Brain pericyte (primary cell): ENCODE data around the gene JAGN1.
"Not testable (repeated sequence)": the region's sequence is repeated elsewhere in the genome, so short reads cannot be mapped to it uniquely, and the experiment has no call there.

Source experiments
- DNase-seq: peaks from one replicate; pipeline ENCODE4 v3.0.0-alpha.2; 2012; ENCODE audit warnings: low read depth, low spot score

JAGN1 gene

DNA sequence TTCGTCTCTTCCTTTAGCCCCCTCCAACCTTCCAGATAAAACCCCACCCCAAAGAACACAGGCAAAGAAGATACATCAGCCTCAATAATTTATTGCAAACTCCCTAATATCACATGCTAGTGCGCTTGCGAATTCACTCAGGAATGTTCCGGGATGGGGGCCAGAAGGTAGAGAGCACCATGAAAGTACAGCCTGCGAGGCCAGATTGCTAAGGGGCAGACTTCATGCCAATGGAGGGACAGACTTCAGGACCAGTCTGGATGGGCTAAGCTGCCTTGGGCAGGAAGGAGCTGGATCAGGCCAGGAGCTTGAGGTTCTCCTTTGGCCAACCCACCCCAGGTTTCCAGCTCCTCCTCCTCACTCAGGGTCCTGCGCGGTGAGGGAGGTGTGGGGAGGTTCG is 23.8 kb upstream of the JAGN1 start:
- DNase-seq: no peak

DNA sequence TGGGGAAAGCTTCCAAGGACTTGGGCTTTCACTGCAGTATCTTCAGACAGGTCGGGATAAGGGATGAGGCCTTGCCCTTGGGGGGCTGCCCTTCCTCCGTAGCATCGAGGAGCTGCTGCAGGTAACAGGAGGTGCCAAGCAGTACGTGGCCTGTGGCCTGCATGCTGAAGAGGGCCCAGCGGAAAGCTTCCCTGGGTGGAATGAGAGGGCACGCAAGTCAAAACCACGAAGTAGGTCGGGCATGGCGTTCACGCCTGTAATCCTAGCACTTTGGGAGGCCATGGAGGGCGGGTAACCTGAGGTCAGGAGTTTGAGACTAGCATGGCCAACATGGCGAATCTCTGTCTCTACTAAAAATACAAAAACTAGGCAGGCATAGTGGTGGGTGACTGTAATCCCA is 23.3 kb upstream of the JAGN1 start:
- DNase-seq: no peak

DNA sequence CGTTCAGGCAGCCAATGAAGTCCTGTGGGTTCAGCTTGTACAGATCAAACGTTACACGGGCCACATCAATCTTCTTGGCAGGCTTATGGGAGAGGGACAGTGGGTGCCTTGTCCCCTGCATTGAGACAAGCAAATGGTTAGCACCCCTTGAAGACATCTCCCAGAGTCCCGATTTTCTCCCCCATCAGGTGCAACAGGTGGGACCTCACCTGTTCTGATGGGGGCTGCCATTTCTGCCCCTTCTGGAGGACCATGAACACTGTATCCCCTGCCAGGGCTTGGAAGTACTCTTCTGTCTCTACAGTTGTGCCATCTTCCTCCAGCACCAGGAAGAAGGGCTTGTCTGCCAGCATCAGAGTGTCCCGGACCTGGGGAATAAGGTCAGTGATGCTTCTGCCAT is 20.5 kb upstream of the JAGN1 start:
- DNase-seq: no peak

DNA sequence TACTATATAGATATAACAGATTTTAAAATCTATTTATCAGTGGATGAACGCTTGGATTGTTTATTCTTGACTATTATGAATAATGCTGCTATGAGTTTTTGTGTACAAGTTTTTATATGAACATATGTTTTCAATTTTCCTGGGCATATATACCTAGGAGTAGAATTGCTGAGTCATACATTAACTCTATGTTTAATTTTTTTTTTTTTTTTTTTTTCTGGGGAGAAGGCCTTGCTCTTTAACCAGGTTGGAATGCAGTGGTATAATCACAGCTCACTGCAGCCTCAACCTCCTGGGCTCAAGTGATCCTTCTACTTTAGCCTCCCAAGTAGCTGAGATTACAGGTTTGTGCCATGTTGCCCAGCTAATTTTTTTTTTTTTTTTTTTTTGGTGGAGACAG is 19.4 kb upstream of the JAGN1 start:
- no peak for DNase-seq

DNA sequence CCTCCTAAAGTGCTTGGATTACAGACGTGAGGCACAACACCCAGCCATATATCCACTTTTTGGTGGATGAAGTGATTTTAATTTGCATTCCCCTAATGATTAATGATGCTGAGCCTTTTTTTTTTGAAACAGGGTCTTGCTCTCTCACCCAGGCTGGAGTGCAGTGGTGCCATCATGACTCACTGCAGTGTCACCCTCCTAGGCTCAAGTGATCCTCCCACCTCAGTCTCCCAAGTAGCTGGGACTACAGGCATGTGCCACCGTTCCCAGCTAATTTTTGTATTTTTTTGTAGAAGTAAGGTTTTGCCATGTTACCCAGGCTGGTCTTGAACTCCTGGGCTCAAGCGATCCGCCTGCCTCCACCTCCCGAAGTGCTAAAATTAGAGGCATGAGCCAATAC is 18.3 kb upstream of the JAGN1 start:
- DNase-seq: not testable (repeated sequence)

DNA sequence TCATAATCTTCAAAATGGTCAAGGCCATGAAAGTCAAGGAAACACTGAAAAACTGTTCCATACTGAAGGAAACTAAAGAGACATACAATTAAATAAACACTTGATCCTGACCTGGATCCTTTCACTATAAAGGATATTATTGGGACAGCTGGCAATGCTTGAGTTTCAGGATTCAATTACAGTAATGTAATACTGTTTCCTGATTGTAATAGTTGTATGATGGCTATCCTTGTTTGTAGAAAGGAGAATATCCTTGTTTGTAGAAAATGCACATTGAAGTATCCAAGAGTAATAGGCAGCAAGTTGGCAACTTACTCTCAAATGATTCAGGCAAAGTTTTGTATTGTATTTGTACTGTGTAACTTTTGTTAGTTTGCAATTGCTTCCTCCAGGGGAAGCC is 15.0 kb upstream of the JAGN1 start:
- no peak for DNase-seq

DNA sequence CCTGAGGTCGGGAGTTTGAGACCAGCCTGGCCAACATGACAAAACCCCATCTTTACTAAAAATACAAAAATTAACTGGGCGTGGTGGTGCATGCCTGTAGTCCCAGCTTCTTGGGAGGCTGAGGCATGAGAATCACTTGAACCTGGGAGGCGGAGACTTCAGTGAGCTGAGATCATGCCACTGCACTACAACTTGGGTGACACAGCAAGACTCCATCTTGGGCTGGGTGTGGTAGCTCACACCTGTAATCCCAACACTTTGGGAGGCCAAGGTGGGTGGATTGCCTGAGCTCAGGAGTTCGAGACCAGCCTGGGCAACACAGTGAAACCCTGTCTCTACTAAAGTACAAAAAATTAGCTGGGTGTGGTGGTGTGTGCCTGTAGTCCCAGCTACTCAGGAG is 14.2 kb upstream of the JAGN1 start:
- not testable (repeated sequence) for DNase-seq

DNA sequence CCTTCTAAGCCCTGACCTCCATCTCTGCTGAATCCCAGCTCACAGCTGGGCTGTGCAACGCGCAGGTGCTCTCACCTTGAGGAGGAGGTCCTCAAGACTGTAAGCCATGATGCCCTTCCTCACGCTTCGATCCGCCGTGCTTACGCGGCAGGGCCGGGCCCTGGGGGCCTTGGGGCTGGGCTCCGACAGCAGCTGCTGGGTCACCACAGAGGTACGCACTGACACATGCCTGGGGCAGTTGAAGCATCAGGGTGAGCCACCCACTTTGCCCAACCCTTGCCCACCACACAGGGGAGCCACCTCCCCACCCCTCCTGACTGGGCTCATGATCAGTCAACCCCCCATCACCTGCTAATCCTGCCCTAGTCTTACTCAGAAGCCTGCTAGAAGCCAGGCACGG is 13.4 kb upstream of the JAGN1 start:
- DNase-seq: no peak

DNA sequence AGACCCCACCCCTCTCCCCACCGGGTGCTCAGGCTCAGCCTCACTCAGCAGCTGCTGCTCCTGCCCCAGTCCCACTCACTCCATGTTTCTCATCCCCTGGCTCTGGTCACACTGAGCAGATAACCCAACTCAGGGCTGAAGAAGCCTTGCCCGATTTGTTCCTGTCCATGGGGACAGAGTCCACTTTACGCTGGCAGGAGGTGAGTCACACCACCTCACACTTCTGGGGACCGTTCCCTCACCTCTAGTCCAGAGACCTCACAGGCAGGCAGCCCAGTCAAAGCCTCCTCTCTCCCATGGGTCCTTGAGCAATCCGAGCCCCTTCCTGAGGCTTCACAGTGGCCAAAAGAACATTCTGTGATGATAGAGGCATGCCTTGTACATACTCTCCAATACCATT is 11.7 kb upstream of the JAGN1 start:
- DNase-seq: no peak

DNA sequence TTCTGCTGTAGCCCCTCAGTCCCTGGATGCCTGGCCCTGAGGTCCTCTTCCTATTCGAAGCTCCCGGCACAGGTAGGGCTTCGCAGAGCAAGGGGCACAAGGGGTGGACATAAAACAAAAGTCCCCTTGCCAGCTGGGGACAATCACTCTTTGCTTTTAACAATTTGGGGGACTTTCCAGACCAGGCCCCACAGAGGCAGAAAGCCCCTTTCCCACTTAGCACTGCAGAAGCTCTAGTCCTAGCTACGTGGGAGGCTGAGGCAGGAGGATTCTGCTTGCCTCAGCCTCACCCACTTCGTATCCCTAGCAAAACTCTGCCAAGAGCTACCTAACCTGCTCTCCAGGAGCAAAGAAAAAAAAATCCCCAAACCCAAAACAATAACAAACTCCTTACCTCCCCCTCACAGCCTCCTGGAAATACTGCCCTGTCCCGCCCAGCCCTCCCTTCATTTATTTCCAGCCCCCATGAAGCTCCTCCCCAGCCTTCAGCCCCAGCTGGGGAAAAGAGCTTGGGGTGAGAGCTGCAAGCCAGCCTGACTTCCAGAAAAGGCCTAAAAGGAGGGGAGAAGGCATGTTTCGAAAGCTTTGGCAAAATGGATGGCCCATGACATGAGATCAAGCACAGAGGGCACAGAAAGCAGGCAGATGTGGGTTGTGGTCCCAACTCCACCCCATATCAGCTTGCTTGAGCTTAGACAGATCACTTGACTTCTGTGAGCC is 10.4 kb upstream of the JAGN1 start, which contains the start of gene CIDEC:
Gene CIDEC (minus strand): TSS at position 424 of the 720 bp plus-strand sequence. CDS start 1,767 bp downstream, outside the sequence.
- no peak for DNase-seq

DNA sequence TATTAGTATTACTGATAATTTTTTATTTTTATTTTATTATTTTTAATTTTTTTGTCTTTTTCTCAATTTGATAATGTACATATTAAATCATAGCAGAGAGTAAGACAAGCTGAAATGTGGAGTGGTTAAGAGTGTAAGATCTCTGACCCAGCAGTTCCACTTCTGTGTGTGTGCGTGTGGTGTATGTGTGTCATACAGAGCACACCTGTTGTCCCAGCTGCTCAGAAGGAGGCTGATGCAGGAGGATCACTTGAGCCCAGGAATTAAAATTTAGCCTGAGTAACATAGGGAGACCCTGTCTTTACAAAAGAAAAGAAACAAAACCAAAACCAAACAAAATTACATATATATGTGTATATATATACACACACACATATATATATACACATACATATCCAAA is 9.0 kb upstream of the JAGN1 start:
- no peak for DNase-seq

DNA sequence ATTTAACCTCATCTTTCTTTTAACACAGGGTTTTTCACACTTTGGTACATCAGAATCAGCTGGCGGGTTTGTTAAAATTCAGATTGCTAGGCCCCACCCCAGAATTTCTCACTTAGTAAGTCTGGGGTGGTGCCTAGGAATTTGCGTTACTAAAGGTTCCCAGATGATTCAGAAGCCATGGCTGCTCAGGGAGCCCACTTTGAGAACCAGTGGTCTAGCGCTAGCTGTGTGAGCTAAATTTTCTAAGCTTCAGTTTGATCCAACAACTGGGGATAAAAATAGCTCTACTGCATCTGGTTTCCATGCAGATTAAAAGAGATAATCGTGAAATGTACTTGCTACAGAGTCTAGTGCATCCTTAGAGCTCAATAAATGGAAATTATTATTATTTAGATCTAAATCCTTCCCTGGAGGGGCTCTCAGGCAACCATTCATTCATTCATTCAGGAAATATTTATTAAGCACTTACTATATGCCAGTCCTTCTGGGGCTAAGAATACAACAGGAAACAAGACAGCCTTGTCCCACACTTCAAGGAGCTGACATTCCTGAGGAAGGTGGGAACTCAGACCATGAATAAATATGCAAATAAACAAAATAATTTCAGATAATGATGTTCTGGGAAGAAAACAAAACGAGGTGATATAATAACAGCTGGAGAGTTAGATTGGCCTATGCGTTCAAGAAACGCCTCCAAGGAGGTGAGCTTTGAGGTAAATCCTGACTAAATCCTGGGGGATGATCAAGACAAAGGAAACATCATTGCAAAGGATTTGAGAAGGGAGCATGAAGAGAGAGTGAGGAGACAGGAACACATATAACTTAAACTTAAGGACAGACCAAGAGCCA is 6.5 kb upstream of the JAGN1 start:
- no peak for DNase-seq

DNA sequence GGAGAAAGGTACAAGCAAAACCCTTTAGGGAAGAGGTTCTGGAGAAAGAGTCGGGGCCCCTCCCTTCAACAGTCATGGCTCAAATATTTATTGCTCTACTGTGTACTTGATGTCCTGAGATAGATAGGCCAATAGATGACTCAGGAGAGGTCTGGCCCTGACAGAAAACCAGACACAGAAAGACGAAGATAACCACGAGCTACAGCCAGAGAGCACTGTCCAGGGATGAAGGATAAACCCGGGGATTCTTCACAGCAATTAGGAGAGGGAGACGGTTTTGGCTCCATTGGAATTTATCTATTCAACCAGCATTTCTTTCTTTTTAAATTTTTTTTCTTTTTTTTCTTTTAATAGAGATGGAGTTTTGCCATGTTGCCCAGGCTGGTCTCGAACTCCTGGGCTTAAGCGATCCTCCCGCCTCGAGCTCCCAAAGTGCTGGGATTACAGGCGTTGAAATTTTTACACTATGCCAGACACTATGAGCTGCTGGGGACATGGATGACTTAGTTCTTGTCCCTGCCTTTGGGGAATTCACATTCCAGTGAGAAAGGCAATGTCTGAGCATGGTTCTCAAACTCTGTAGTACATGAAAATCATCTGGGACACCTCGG is 5.8 kb upstream of the JAGN1 start:
- DNase-seq: no peak

DNA sequence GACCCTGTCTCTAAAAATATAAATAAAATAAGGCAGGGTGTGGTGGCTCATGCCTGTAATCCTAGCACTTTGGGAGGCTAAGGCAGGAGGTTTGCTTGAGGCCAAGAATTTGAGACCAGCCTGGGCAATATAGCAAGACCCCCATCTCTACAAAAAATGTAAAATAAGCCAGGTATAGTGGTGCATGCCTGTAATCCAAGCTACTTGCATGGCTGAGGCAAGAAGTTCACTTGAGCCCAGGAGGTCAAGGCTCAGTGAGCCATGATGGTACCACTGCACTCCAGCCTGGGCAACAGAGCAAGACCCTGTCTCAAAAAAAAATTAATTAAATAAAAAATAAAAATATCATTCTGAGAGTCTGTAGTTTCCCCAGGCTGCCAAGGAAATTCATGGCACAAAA is 4.1 kb upstream of the JAGN1 start:
- DNase-seq: no peak

DNA sequence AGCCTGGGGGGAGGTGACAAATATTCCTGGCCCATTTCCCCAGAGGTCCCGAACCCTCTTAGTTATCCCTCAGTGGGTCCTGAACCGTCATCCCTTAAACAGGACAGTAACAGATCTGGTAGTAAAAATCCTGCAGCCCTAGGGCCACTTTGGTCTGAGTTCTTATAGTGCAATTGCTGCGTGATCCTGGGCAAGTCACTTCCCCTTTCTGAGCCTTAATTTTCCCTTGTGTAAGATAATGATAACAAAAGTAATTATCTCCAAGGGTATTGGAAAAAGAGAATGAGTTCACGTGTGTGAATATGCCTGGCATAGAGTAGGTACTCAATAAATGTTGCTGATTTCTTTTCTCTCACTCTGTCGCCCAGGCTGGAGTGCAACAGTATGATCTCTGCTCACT is 2.9 kb upstream of the JAGN1 start:
- DNase-seq: no peak

DNA sequence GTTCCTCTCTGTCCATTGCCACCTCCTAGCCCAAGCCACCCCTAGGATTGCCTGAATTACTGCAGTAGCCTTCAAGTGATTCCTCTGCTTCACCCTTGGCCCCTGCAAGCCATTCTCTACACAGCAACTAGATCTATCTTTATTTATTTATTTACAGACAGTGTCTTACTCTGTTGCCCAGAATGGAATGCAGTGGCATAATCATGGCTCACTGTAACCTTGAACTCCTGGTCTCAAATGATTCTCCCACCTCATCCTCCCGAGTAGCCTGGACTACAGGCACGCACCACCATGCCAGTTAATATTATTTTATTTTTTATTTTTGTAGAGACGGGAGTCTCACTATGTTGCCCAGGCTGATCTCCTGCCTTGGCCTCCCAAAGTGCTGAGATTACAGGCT is 1.9 kb upstream of the JAGN1 start:
- DNase-seq: no peak

DNA sequence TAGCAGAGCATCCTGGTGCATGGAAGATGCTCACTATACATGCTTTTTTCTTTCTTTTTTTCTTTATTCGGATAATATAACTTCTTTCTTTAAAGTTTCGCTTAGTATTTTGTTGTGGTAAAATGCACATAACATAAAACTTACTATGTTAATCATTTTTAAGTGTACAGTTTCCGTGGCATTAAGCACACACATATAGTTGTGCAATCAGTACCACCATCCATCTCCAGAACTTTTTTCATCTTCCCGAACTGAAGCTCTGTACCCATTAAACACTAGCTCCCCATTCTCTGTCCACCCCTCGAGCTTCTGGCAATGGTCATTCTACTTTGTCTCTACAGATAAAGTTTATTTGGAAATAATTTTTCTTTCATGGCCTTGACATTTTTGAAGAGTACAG is 1.0 kb upstream of the JAGN1 start:
- no peak for DNase-seq

DNA sequence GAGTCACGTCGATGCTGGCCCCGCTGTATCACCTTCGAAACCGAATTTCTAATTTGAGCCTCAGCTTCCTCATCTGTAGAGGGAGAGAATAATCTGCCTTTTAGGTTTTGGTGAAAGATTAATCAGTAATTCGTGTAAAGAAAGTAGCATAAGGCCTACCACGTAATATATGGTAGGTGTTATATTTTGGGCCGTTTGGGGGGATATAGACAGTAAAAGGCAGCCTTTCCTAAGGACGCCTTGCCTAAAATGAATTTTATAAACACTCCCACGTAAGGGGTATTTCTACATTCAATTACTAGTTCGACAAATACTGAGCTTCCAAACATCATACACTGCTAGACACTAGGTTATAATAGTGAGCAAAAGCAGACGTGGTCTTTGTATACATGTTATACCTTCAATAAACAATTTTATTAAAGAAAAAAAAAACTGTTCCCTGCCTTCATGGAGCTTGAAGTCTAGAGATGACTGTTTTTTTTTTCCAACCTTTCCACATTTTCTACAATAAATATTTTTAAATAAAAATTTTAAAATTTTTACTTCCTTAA is 737 bp downstream of the JAGN1 start:
- no peak for DNase-seq

DNA sequence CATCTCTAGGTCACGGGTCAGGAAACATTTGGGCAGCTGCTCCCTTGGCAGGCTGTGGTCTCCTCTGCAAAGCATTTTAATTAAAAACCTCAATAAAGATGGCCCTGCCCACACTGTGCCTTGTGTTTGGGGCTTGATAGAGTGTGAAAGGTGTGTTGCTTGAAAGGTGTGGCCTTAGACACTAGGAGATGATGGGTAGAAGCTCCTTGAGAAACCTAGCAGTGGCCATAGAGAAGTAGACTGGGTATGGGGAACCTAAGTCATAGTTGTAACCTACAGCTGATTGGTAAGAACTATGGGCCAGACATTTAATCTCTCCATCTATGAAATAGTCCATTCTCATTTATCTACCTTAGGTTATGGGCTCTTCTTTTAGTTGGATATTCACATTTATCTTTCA is 3.3 kb downstream of the JAGN1 start:
- no peak for DNase-seq

DNA sequence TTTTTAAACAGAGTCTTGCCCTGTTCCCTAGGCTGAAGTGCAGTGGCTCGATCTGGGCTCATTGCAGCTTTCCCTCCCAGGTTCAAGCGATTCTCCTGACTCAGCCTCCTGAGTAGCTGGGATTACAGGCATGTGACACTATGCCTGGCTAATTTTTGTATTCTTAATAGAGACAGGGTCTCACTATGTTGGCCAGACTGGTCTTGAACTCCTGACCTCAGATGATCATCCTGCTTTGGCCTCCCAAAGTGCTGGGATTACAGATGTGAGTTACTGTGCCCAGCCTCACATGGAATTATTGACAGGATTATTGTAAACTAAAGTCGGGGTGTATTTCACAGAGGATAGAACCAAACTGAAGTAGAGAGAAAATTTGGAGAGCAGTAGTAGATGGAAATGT is 5.3 kb downstream of the JAGN1 start:
- not testable (repeated sequence) for DNase-seq

DNA sequence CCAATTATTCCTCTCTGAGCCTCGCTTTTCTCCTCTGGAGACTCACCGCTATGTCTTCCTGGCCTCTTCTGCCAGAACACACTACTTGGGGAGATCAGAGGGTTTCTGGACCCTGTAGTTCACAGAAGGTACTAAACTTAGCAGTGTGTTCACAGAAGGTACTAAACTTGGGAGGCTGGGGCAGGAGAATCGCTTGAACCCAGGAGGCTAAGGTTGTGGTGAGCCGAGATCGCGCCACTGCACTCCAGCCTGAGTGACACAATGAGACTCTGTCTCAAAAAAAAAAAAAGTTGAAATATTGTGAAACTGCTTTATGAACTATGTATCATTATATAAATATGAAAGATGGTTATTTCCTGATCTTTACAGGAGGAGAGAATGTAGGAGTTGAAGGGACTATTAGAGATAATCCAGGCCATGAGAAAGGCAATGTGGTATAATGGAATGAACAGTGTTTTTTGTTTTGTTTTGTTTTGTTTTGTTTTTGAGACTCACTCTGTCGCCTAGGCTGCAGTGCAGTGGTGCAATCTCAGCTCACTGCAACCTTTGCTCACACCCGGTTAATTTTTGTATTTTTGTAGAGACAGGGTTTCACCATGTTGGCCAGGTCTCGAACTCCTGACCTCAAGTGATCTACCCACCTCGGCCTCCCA is 6.5 kb downstream of the JAGN1 start:
- not testable (repeated sequence) for DNase-seq
